Natural killer cell (primary cell): ENCODE measurements around the gene PNMA1. TPM values are rescaled to one million over a fixed set of nuclear protein-coding genes. Genes with fewer than 3 reads are reported as not detected.
A peak's percentile ranks its signal among the peaks of the same experiment; 100 is the strongest.

Experiments used
- ATAC-seq, 3 donors: fragments of 150-1000 bp in 2 of 3; fragments of 200-7000 bp in 1 of 3; cut with Tn5 transposase; 1 replicate in 1 of 3; 2 replicates in 2 of 3; pipeline ENCODE4 v1.10.0; 2021; ENCODE audit warnings: mild to moderate bottlenecking in 2 of 3, moderate library complexity in 2 of 3
- DNase-seq, 2 donors: peaks; one replicate each; pipeline versions ENCODE4 v3.0.0 to v3.0.0-alpha.2; 2013 to 2021; ENCODE audit warnings: mixed read lengths in 1 of 2
- H3K27ac ChIP-seq: one replicate; pipeline ENCODE4 v1.5.1; 2013; ENCODE audit warnings: mild to moderate bottlenecking, low read length
- H3K27me3 ChIP-seq: one replicate; pipeline ENCODE4 v1.6.1; 2013; ENCODE audit warnings: low read length; ENCODE audit not compliant: control insufficient read depth, insufficient read depth
- H3K36me3 ChIP-seq: one replicate; pipeline ENCODE4 v1.6.1; 2013; ENCODE audit warnings: low read length; ENCODE audit not compliant: control insufficient read depth, insufficient read depth
- H3K4me1 ChIP-seq: one replicate; pipeline ENCODE4 v1.6.1; 2013; ENCODE audit warnings: low read length; ENCODE audit not compliant: control insufficient read depth, insufficient read depth
- H3K4me3 ChIP-seq: one replicate; pipeline ENCODE4 v1.5.1; 2013; ENCODE audit warnings: low read length
- H3K9me3 ChIP-seq: one replicate; pipeline ENCODE4 v1.6.1; 2013; ENCODE audit warnings: low read length; ENCODE audit not compliant: control insufficient read depth, insufficient read depth
- H3K27ac Mint-ChIP-seq, 2 donors: one replicate each; pipeline ENCODE4 v1.8.0; 2022; ENCODE audit warnings: mild to moderate bottlenecking in 2 of 2, mixed read lengths in 2 of 2, moderate library complexity in 1 of 2
- H3K27me3 Mint-ChIP-seq, 2 donors: one replicate each; pipeline ENCODE4 v1.8.0; 2022; ENCODE audit warnings: low read depth in 2 of 2, mixed read lengths in 2 of 2
- H3K36me3 Mint-ChIP-seq: one replicate; pipeline ENCODE4 v1.8.0; 2022; ENCODE audit warnings: mixed read lengths
- H3K4me1 Mint-ChIP-seq, 2 donors: one replicate each; pipeline ENCODE4 v1.8.0; 2022; ENCODE audit warnings: mixed read lengths in 2 of 2
- H3K4me3 Mint-ChIP-seq: one replicate; pipeline ENCODE4 v1.8.0; 2022; ENCODE audit warnings: mild to moderate bottlenecking, moderate library complexity, mixed read lengths
- H3K9me3 Mint-ChIP-seq, 2 donors: one replicate each; pipeline ENCODE4 v1.8.0; 2022; ENCODE audit warnings: mixed read lengths in 2 of 2
- CTCF ChIP-seq: fragments of 200-600 bp; IDR thresholded peaks from one replicate; pipeline ENCODE4 v1.8.0; 2022; ENCODE audit warnings: antibody characterized with exemption
- WGBS: methylation state at CpG from one replicate; pipeline ENCODE4 v1.1.7; 2013; ENCODE audit warnings: missing lambda C conversion rate; ENCODE audit not compliant: insufficient coverage; 5-methylcytosine and 5-hydroxymethylcytosine counted together
- intact Hi-C: fragments of 100-400 bp; cut with micrococcal nuclease; formaldehyde crosslinking; loops from one replicate; pipeline ENCODE4 v1.14.2; 2022
- total RNA-seq, 4 donors: library from RNA; stranded (reverse); fragments of 120-200 nt in 1 of 4; gene quantifications; one replicate each; pipeline versions ENCODE4 v1.2.3 to v1.2.4, GENCODE V29; 2013 to 2022

Gene PNMA1
- total RNA-seq, 3 donors from 2014 or later (not counting 1 experiment from before 2014, with no cell fraction given), result 26.0 to 32.3 (median 28.9) TPM

GRCh38 chr14:73714656-73715081, 485 bp upstream of the PNMA1 start:
- DNase-seq (no peak), ATAC-seq (peak in 2 of 3 donors; percentile 0 to 4)
- H3K27ac ChIP-seq, result peak overlapping the region; percentile 50
- H3K36me3 ChIP-seq, result peaks cover 29% of the 10 kb centered on the region
- Mint-ChIP-seq H3K9me3 (no peaks in the 10 kb centered on the region), H3K27me3 (no peaks in the 10 kb centered on the region), H3K4me3 (peak overlapping the region; percentile 82), H3K36me3 (no peaks in the 10 kb centered on the region), H3K4me1 (peaks cover 22 to 32% of the 10 kb centered on the region in 2 donors), H3K27ac (peak overlapping the region; percentile 89 to 95)
- H3K27me3 ChIP-seq, result no peaks in the 10 kb centered on the region
- no peak overlapping the region for H3K4me3 ChIP-seq
- no peaks in the 10 kb centered on the region for H3K9me3 ChIP-seq
- intact Hi-C loops, result no loop called here
- 53% methylated on average over 6 of the region's 7 CpGs for WGBS
- H3K4me1 ChIP-seq, result peaks cover 25% of the 10 kb centered on the region
- no peak for TF ChIP-seq CTCF

GRCh38 chr14:73713206-73713802, 880 bp downstream of the PNMA1 start:
- H3K27me3 Mint-ChIP-seq, result no peaks in the 10 kb centered on the region
- H3K4me1 Mint-ChIP-seq, result peaks cover 22 to 32% of the 10 kb centered on the region in 2 donors
- no peaks in the 10 kb centered on the region for H3K36me3 Mint-ChIP-seq
- peak overlapping the region; percentile 98 for H3K4me3 Mint-ChIP-seq
- no peak for TF ChIP-seq CTCF
- H3K36me3 ChIP-seq, result peaks cover 21% of the 10 kb centered on the region
- peak overlapping the region; percentile 57 for H3K27ac ChIP-seq
- no peaks in the 10 kb centered on the region for H3K9me3 Mint-ChIP-seq
- peaks cover 25% of the 10 kb centered on the region for H3K4me1 ChIP-seq
- ATAC-seq (no peak), DNase-seq (no peak)
- 5% methylated on average over 21 of the region's 21 CpGs for WGBS
- H3K27ac Mint-ChIP-seq, result peak overlapping the region; percentile 89 to 95
- H3K4me3 ChIP-seq, result peak overlapping the region; percentile 74
- H3K27me3 ChIP-seq, result no peaks in the 10 kb centered on the region
- H3K9me3 ChIP-seq, result no peaks in the 10 kb centered on the region
- intact Hi-C loops, result no loop called here

GRCh38 chr14:73712540-73713180, 1.5 kb downstream of the PNMA1 start:
- TF ChIP-seq CTCF, result no peak
- Histone ChIP-seq H3K4me3 (peak overlapping the region; percentile 74), H3K9me3 (no peaks in the 10 kb centered on the region), H3K4me1 (peaks cover 25% of the 10 kb centered on the region), H3K36me3 (peaks cover 16% of the 10 kb centered on the region), H3K27ac (peak overlapping the region; percentile 57), H3K27me3 (no peaks in the 10 kb centered on the region)
- Mint-ChIP-seq H3K27me3 (no peaks in the 10 kb centered on the region), H3K4me1 (peaks cover 22 to 32% of the 10 kb centered on the region in 2 donors), H3K36me3 (no peaks in the 10 kb centered on the region), H3K4me3 (peak overlapping the region; percentile 98), H3K27ac (peak overlapping the region; percentile 89 to 95), H3K9me3 (no peaks in the 10 kb centered on the region)
- intact Hi-C loops, result no loop called here
- peak in 2 of 3 donors; percentile 6 for ATAC-seq
- WGBS, result 14% methylated on average over 20 of the region's 20 CpGs
- peak in 1 of 2 donors; percentile 47 for DNase-seq
